MM.1S (cell line): Measurements from ENCODE around the gene CYBRD1.

Source experiments
- EZH2phosphoT487 ChIP-seq: fragments of 300-600 bp; sonication (generic); IDR thresholded peaks from 2 replicates; pipeline ENCODE4 v1.6.1; 2018; ENCODE audit warnings: antibody characterized with exemption, low read length
- TF ChIP-seq, protein P1 (sequence below): fragments of 300-600 bp; sonication (generic); IDR thresholded peaks from 2 replicates; pipeline ENCODE4 v1.5.1; 2016; ENCODE audit warnings: antibody characterized with exemption, low read length, mixed read lengths

GRCh38 chr2:171584001-171584400 is 61.7 kb downstream of the CYBRD1 start:
- TF ChIP-seq, protein P1, sequence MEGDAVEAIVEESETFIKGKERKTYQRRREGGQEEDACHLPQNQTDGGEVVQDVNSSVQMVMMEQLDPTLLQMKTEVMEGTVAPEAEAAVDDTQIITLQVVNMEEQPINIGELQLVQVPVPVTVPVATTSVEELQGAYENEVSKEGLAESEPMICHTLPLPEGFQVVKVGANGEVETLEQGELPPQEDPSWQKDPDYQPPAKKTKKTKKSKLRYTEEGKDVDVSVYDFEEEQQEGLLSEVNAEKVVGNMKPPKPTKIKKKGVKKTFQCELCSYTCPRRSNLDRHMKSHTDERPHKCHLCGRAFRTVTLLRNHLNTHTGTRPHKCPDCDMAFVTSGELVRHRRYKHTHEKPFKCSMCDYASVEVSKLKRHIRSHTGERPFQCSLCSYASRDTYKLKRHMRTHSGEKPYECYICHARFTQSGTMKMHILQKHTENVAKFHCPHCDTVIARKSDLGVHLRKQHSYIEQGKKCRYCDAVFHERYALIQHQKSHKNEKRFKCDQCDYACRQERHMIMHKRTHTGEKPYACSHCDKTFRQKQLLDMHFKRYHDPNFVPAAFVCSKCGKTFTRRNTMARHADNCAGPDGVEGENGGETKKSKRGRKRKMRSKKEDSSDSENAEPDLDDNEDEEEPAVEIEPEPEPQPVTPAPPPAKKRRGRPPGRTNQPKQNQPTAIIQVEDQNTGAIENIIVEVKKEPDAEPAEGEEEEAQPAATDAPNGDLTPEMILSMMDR: no peak
- no peak for TF ChIP-seq EZH2phosphoT487
